NT2/D1 (cell line): Measurements from ENCODE around the gene PISD.

ENCODE experiments used
- SUZ12 ChIP-seq: IDR thresholded peaks from 2 replicates; pipeline ENCODE4 v1.6.1; 2011; ENCODE audit not compliant: insufficient read length, insufficient read depth; ENCODE audit errors: extremely low read depth
- YY1 ChIP-seq: IDR thresholded peaks from 2 replicates; pipeline ENCODE4 v1.6.1; 2011; ENCODE audit not compliant: insufficient read length, insufficient read depth
- ZNF274 ChIP-seq: IDR thresholded peaks from 2 replicates; pipeline ENCODE4 v1.6.1; 2011; ENCODE audit warnings: mild to moderate bottlenecking, low read depth, low read length

DNA sequence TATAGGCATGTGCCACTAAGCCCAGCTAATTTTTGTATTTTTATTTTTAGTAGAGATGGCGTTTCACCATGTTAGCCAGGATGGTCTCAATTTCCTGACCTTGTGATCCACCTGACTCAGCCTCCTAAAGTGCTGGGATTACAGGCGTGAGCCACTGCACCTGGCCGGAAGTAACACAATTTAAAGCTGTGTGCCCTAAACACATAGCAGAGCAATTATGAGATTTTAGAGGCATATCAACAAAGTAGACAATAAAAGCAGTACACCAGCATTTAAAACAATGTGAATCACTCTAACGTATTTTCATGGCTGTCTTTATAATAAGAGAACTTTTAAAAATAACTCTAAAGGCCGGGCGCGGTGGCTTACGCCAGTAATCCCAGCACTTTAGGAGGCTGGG, 45.5 kb upstream of the PISD start:
- TF ChIP-seq ZNF274 = no peak
- TF ChIP-seq YY1 = no peak
- TF ChIP-seq SUZ12 = no peak
